ENCODE results near the gene MS4A15. TPM values are rescaled to one million over a fixed set of nuclear protein-coding genes. Genes with fewer than 3 reads are reported as not detected.

The MS4A15 gene
- total and polyA plus RNA-seq, 10 of the 15 experiments (the other 5 are each of a cell fraction or from before 2014, with no cell fraction given) = 0.05 to 0.84 (median 0.45) TPM

- TF ChIP-seq BMI1 (IDR thresholded peaks at IDR 0.05; ENCODE audit: borderline replicate concordance) (no peak), ZNF217 (IDR thresholded peaks at IDR 0.05) (no peak), SMAD1 (IDR thresholded peaks at IDR 0.05; ENCODE audit: low read depth, partially characterized antibody) (no peak), ZZZ3 (IDR thresholded peaks at IDR 0.05; ENCODE audit: control insufficient read depth, insufficient read length, low read depth) (no peak), TCF3 (IDR thresholded peaks at IDR 0.05; ENCODE audit: borderline replicate concordance, insufficient read depth, low read depth, low read length) (0 out of 2 replicates have a peak, but pooled peaks have one; percentile 16), FOXK2 (IDR thresholded peaks at IDR 0.05) (no peak), CHD1 (IDR thresholded peaks at IDR 0.05; ENCODE audit: low read depth, low read length) (no peak), YY1 (IDR thresholded peaks at IDR 0.05; ENCODE audit: low read depth, low read length) (peak; percentile 66), NFXL1 (IDR thresholded peaks at IDR 0.05; ENCODE audit: borderline replicate concordance) (no peak), IKZF1 (conservative IDR thresholded peaks at IDR 0.05) (peak; percentile 43), KDM1A (IDR thresholded peaks at IDR 0.05; ENCODE audit: borderline replicate concordance) (no peak), ZNF384 (IDR thresholded peaks at IDR 0.05; ENCODE audit: borderline replicate concordance, low read depth, low read length) (no peak), CEBPB (IDR thresholded peaks at IDR 0.05; ENCODE audit: borderline replicate concordance in 1 of 2, low read depth in 2 of 2, low read length in 2 of 2) (no peak), ZBTB33 (IDR thresholded peaks at IDR 0.05) (no peak), SREBF1 (IDR thresholded peaks at IDR 0.05; ENCODE audit: low read length) (no peak), POLR2AphosphoS5 (IDR thresholded peaks at IDR 0.05; ENCODE audit: low read length) (peak; percentile 4; the same call in 1 of the 2 replicates), NFYA (IDR thresholded peaks at IDR 0.05; ENCODE audit: borderline replicate concordance, low read depth, low read length) (no peak), IRF4 (IDR thresholded peaks at IDR 0.05; ENCODE audit: low read depth, low read length) (no peak), SMARCA5 (IDR thresholded peaks at IDR 0.05) (no peak), RUNX3 (IDR thresholded peaks at IDR 0.05; ENCODE audit: low read length) (peak; percentile 69), MAX (IDR thresholded peaks at IDR 0.05; ENCODE audit: low read depth, low read length) (no peak; the same call in 1 of the 2 replicates), POLR2A (IDR thresholded peaks at IDR 0.05; ENCODE audit: low read depth, low read length) (no peak), EP300 (IDR thresholded peaks at IDR 0.05; ENCODE audit: borderline replicate concordance in 1 of 2, control insufficient read depth in 1 of 2, low read depth in 2 of 2, low read length in 2 of 2) (no peak; a peak in 1 of 4 replicates), MEF2A (IDR thresholded peaks at IDR 0.05; ENCODE audit: insufficient read depth, low read depth, low read length) (no peak), NFIC (IDR thresholded peaks at IDR 0.05; ENCODE audit: low read depth, low read length) (peak; percentile 65; the same call in 1 of the 2 replicates), MEF2B (IDR thresholded peaks at IDR 0.05; ENCODE audit: partially characterized antibody, poor library complexity, severe bottlenecking) (peak; percentile 86), ATF3 (IDR thresholded peaks at IDR 0.05; ENCODE audit: borderline replicate concordance, extremely low read depth, low read depth, low read length) (no peak), JUNB (IDR thresholded peaks at IDR 0.05) (peak; percentile 84), BHLHE40 (IDR thresholded peaks at IDR 0.05; ENCODE audit: borderline replicate concordance in 1 of 2, low read depth in 2 of 2, low read length in 1 of 2) (no peak), NR2C2 (IDR thresholded peaks at IDR 0.05; ENCODE audit: borderline replicate concordance, control insufficient read depth, insufficient read length, low read depth) (no peak), RCOR1 (conservative IDR thresholded peaks at IDR 0.05; ENCODE audit: low read depth, low read length) (no peak; the same call in 1 of the 2 replicates), LARP7 (IDR thresholded peaks at IDR 0.05) (peak; percentile 57)
These were observed 7.2 kb downstream of the MS4A15 start (continued) for GRCh38 chr11:60763692-60764369.

All from GM12878 (cell line).